Trophoblast cell (in vitro differentiated cells and primary cell): ENCODE data around the gene FAM13A.

Experiments used
- DNase-seq, 2 donors: peaks; one replicate each; pipeline ENCODE4 v3.0.0-alpha.2; 2016
- H2AFZ ChIP-seq: 2 replicates; pipeline ENCODE4 v1.6.1; 2013; ENCODE audit warnings: low read length, moderate library complexity, mild to moderate bottlenecking; ENCODE audit not compliant: insufficient read depth, poor library complexity
- H2AK5ac ChIP-seq: 2 replicates; pipeline ENCODE4 v1.6.1; 2013; ENCODE audit warnings: mild to moderate bottlenecking, low read length
- H2BK120ac ChIP-seq: 2 replicates; pipeline ENCODE4 v1.6.1; 2013; ENCODE audit warnings: low read length, mild to moderate bottlenecking, moderate library complexity; ENCODE audit not compliant: insufficient read depth, poor library complexity
- H2BK12ac ChIP-seq: 2 replicates; pipeline ENCODE4 v1.6.1; 2013; ENCODE audit warnings: mild to moderate bottlenecking, low read length, moderate library complexity
- H2BK5ac ChIP-seq: 2 replicates; pipeline ENCODE4 v1.6.1; 2013; ENCODE audit warnings: low read length, low read depth, moderate library complexity, mild to moderate bottlenecking; ENCODE audit not compliant: poor library complexity
- H3K14ac ChIP-seq: 2 replicates; pipeline ENCODE4 v1.6.1; 2013; ENCODE audit warnings: mild to moderate bottlenecking, low read length
- H3K18ac ChIP-seq: 2 replicates; pipeline ENCODE4 v1.6.1; 2013; ENCODE audit warnings: mild to moderate bottlenecking, low read length
- H3K23ac ChIP-seq: 2 replicates; pipeline ENCODE4 v1.6.1; 2013; ENCODE audit warnings: low read length
- H3K27ac ChIP-seq: 2 replicates; pipeline ENCODE4 v1.5.1; 2013; ENCODE audit warnings: low read depth, mild to moderate bottlenecking, inconsistent platforms, low read length, moderate library complexity
- H3K27me3 ChIP-seq: 2 replicates; pipeline ENCODE4 v1.6.1; 2013; ENCODE audit warnings: inconsistent platforms, mild to moderate bottlenecking, low read length, moderate library complexity; ENCODE audit not compliant: insufficient read depth
- H3K36me3 ChIP-seq, 2 experiments: 1 replicate in 1 of 2; 2 replicates in 1 of 2; pipeline ENCODE4 v1.6.1; 2013; ENCODE audit warnings: low read length in 2 of 2, mild to moderate bottlenecking in 2 of 2, moderate library complexity in 1 of 2; ENCODE audit not compliant: insufficient read depth in 2 of 2, control insufficient read depth in 1 of 2
- H3K4ac ChIP-seq: 2 replicates; pipeline ENCODE4 v1.6.1; 2013; ENCODE audit warnings: low read depth, mild to moderate bottlenecking, low read length, moderate library complexity
- H3K4me1 ChIP-seq, 2 experiments: 1 replicate in 1 of 2; 2 replicates in 1 of 2; pipeline ENCODE4 v1.6.1; 2013; ENCODE audit warnings: low read length in 2 of 2, mild to moderate bottlenecking in 2 of 2, moderate library complexity in 1 of 2; ENCODE audit not compliant: insufficient read depth in 2 of 2, control insufficient read depth in 1 of 2
- H3K4me2 ChIP-seq: 2 replicates; pipeline ENCODE4 v1.6.1; 2013; ENCODE audit warnings: inconsistent platforms, mild to moderate bottlenecking, low read length, moderate library complexity
- H3K4me3 ChIP-seq: 2 replicates; pipeline ENCODE4 v1.5.1; 2013; ENCODE audit warnings: mild to moderate bottlenecking, low read depth, low read length, inconsistent platforms
- H3K79me1 ChIP-seq: one replicate; pipeline ENCODE4 v1.6.1; 2013; ENCODE audit warnings: low read length
- H3K79me2 ChIP-seq: 2 replicates; pipeline ENCODE4 v1.6.1; 2013; ENCODE audit warnings: low read length, mild to moderate bottlenecking; ENCODE audit not compliant: control insufficient read depth, insufficient read depth, poor library complexity
- H3K9ac ChIP-seq: 2 replicates; pipeline ENCODE4 v1.6.1; 2013; ENCODE audit warnings: mild to moderate bottlenecking, low read length
- H3K9me3 ChIP-seq: 2 replicates; pipeline ENCODE4 v1.6.1; 2013; ENCODE audit warnings: low read depth, mild to moderate bottlenecking, control low read depth, inconsistent platforms, low read length; ENCODE audit not compliant: insufficient read depth
- H4K12ac ChIP-seq: 2 replicates; pipeline ENCODE4 v1.6.1; 2013; ENCODE audit warnings: low read depth, mild to moderate bottlenecking, low read length, moderate library complexity
- H4K8ac ChIP-seq: 2 replicates; pipeline ENCODE4 v1.6.1; 2013; ENCODE audit warnings: low read depth, mild to moderate bottlenecking, low read length, moderate library complexity
- H4K91ac ChIP-seq: one replicate; pipeline ENCODE4 v1.6.1; 2013; ENCODE audit warnings: low read depth, mild to moderate bottlenecking, low read length, moderate library complexity
- WGBS: extraction: QIAGEN DNeasy Blood & Tissue Kit; methylation state at CpG from one replicate; pipeline ENCODE4 v1.1.7; 2013; ENCODE audit warnings: missing lambda C conversion rate; ENCODE audit not compliant: insufficient read length, insufficient coverage; ENCODE audit errors: extremely low coverage; 5-methylcytosine and 5-hydroxymethylcytosine counted together

Gene FAM13A

DNA sequence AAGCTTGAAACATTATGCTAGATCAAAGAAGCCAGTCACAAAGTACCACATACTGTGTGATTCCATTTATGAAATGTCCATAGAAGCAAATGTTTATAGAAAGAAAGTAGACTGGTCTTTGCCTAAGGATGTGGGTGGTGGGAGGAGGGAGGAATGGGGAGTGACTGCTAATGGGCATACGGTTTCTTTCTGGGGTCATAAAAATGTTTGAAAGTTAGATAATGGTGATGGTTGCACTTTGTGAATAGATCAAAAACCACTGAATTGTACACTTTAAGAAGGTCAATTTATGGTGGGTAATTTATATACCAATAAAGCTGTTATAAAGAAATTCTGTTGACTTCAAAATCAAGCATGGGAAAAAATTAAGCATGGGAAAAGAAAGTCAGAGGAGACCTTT, 56.6 kb downstream of the FAM13A start:
- H2AFZ ChIP-seq: no peak overlapping the region
- H3K4me1 ChIP-seq: no peaks in the 10 kb centered on the region
- no peak overlapping the region for H3K9ac ChIP-seq
- no peak overlapping the region for H2BK12ac ChIP-seq
- no peak overlapping the region for H3K4me2 ChIP-seq
- no peaks in the 10 kb centered on the region for H3K36me3 ChIP-seq
- H2AK5ac ChIP-seq: no peak overlapping the region
- no peak overlapping the region for H4K8ac ChIP-seq
- H3K14ac ChIP-seq: no peak overlapping the region
- H2BK5ac ChIP-seq: no peak overlapping the region
- no peak overlapping the region for H3K23ac ChIP-seq
- H3K4ac ChIP-seq: no peak overlapping the region
- no peak overlapping the region for H3K18ac ChIP-seq
- H4K12ac ChIP-seq: no peak overlapping the region
- no peaks in the 10 kb centered on the region for H3K27me3 ChIP-seq
- H4K91ac ChIP-seq: no peak overlapping the region
- DNase-seq: no peak
- no peaks in the 10 kb centered on the region for H3K9me3 ChIP-seq
- H3K79me1 ChIP-seq: no peaks in the 10 kb centered on the region
- H2BK120ac ChIP-seq: no peak overlapping the region
- WGBS: no CpG with 5 or more reads among the region's 1 CpG
- H3K4me3 ChIP-seq: no peak overlapping the region
- H3K79me2 ChIP-seq: no peaks in the 10 kb centered on the region
- no peak overlapping the region for H3K27ac ChIP-seq

DNA sequence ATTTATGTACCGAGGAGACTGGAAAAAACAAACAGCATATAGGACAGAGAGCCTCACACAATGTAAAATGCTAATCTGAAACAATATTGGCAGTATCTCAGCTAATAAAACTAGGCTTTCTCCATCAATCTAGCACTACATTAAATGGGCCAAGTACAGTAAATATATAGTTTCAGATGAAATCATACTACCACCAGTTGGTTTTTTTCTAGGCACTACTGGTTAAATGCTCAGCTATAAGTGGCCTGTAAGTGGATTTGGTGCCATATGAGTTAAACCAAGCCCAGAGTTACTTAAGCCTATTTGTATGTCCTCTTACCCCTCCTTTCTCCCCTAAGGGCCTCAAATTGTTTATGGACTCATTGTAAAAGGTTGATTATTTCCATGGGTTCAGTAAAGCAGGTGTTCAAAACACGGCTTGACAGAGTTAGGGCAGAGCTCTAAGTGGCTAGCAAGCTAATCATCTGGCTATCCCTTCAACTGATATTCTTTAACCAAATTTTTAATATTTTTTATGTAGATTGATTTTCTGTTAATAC, 57.5 kb downstream of the FAM13A start:
- Histone ChIP-seq H2BK5ac (no peak overlapping the region), H4K8ac (no peak overlapping the region), H3K14ac (no peak overlapping the region), H3K9ac (no peak overlapping the region), H2BK12ac (no peak overlapping the region), H4K91ac (no peak overlapping the region), H3K4me3 (no peak overlapping the region), H2AK5ac (no peak overlapping the region), H2BK120ac (no peak overlapping the region), H3K9me3 (no peaks in the 10 kb centered on the region), H2AFZ (no peak overlapping the region), H3K4ac (no peak overlapping the region), H3K79me2 (no peaks in the 10 kb centered on the region), H3K4me1 (no peaks in the 10 kb centered on the region), H3K4me2 (no peak overlapping the region), H3K18ac (no peak overlapping the region), H4K12ac (no peak overlapping the region), H3K36me3 (no peaks in the 10 kb centered on the region), H3K27me3 (no peaks in the 10 kb centered on the region), H3K23ac (no peak overlapping the region), H3K79me1 (no peaks in the 10 kb centered on the region), H3K27ac (no peak overlapping the region)
- WGBS: no CpG with 5 or more reads among the region's 2 CpGs
- DNase-seq: no peak

DNA sequence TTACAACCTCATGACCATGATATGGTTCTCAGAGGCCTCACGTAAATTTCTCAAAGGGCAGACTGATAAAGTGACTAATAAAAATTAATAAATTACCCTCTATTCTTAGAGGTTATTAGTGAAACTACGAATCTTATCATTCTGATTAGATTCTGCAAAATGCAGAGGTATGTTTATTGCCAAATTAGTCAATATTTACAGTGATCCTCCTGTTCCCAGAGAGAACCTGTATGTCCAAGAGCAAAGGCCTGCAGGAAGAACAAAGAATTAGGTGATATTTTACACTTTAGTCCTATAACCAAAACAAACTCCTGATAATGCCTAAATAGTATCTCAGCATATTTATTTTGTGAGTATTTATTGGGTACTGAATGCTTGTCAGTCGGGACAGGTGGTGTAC, 58.1 kb downstream of the FAM13A start:
- no CpG with 5 or more reads among the region's 3 CpGs for WGBS
- DNase-seq: no peak
- Histone ChIP-seq H3K27ac (no peak overlapping the region), H3K9ac (no peak overlapping the region), H3K79me1 (no peaks in the 10 kb centered on the region), H3K18ac (no peak overlapping the region), H3K4ac (no peak overlapping the region), H4K12ac (no peak overlapping the region), H3K9me3 (no peaks in the 10 kb centered on the region), H3K23ac (no peak overlapping the region), H4K91ac (no peak overlapping the region), H3K36me3 (no peaks in the 10 kb centered on the region), H3K79me2 (no peaks in the 10 kb centered on the region), H2BK120ac (no peak overlapping the region), H3K14ac (no peak overlapping the region), H2AK5ac (no peak overlapping the region), H3K4me2 (no peak overlapping the region), H3K4me1 (no peaks in the 10 kb centered on the region), H2BK12ac (no peak overlapping the region), H2BK5ac (no peak overlapping the region), H4K8ac (no peak overlapping the region), H3K27me3 (no peaks in the 10 kb centered on the region), H2AFZ (no peak overlapping the region), H3K4me3 (no peak overlapping the region)

DNA sequence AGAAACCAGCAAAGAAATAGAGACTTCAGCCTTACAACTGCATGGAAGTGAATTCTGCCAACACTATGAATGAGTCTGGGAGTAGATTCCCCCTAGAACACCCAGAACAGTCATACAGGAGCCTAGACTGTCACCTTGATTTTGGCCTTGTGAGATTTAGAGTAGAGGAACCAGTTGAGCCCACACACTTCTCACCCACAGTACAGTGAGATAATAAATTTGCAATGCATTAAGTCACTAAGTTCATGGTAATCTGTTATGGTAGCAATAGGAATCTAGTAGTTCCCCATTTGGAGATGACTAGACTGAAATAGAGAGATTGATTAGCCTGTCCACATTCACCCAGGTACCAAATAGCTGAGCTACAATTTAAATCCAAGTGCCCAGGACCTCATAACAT, 59.0 kb downstream of the FAM13A start:
- Histone ChIP-seq H2AK5ac (no peak overlapping the region), H3K4ac (no peak overlapping the region), H3K79me1 (no peaks in the 10 kb centered on the region), H3K14ac (no peak overlapping the region), H3K4me1 (no peaks in the 10 kb centered on the region), H4K91ac (no peak overlapping the region), H2BK120ac (no peak overlapping the region), H3K27me3 (no peaks in the 10 kb centered on the region), H3K27ac (no peak overlapping the region), H4K8ac (no peak overlapping the region), H3K4me3 (no peak overlapping the region), H3K18ac (no peak overlapping the region), H2AFZ (no peak overlapping the region), H4K12ac (no peak overlapping the region), H3K79me2 (no peaks in the 10 kb centered on the region), H3K9ac (no peak overlapping the region), H2BK12ac (no peak overlapping the region), H3K23ac (no peak overlapping the region), H3K36me3 (no peaks in the 10 kb centered on the region), H3K9me3 (no peaks in the 10 kb centered on the region), H2BK5ac (no peak overlapping the region), H3K4me2 (no peak overlapping the region)
- DNase-seq: no peak
